OCI-LY1 (cell line): ENCODE data around the gene TMEM218.

ENCODE experiments used
- EZH2 ChIP-seq: fragments of 200-600 bp; sonication (generic), shearing (Covaris generic); IDR thresholded peaks from 2 replicates; pipeline ENCODE4 v1.8.0; 2017; ENCODE audit warnings: borderline replicate concordance, mixed run types, mild to moderate bottlenecking, antibody characterized with exemption, low read length, moderate library complexity, mixed read lengths
- TF ChIP-seq, protein P1 (sequence below): fragments of 200-600 bp; sonication (generic), shearing (Covaris generic); IDR thresholded peaks from 2 replicates; pipeline ENCODE4 v1.5.1; 2017; ENCODE audit warnings: mild to moderate bottlenecking, antibody characterized with exemption, low read length, moderate library complexity, mixed read lengths

DNA sequence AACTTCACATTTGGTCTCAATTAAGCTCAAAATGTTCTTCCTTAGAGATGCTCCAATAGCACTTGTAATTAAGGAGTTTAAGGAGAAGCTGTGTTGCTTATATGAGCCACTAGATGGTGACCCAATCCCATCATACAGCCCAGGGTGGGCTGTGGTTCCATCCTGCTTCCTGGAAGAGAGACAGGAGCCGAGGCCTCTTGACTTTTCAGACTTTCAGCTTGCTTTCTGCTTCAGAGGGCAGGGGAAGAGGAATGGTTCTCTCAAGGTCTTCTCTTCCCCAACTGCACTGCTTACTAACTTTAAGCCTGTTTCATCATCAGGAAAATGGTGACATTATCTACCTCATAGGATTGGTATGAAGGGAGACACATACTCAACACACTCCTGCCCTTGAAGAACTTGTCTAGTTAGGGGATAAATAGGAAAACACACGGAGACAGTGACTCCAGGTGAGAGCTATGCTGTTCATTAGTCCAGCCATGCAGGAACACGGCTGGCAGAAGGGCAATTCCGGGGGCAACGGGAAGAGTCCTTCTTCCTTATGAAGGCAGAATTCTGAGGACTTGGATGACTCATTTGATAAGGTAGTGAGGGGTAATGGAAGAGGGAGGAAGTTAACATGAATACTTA, 20.1 kb downstream of the TMEM218 start:
- TF ChIP-seq, protein P1, sequence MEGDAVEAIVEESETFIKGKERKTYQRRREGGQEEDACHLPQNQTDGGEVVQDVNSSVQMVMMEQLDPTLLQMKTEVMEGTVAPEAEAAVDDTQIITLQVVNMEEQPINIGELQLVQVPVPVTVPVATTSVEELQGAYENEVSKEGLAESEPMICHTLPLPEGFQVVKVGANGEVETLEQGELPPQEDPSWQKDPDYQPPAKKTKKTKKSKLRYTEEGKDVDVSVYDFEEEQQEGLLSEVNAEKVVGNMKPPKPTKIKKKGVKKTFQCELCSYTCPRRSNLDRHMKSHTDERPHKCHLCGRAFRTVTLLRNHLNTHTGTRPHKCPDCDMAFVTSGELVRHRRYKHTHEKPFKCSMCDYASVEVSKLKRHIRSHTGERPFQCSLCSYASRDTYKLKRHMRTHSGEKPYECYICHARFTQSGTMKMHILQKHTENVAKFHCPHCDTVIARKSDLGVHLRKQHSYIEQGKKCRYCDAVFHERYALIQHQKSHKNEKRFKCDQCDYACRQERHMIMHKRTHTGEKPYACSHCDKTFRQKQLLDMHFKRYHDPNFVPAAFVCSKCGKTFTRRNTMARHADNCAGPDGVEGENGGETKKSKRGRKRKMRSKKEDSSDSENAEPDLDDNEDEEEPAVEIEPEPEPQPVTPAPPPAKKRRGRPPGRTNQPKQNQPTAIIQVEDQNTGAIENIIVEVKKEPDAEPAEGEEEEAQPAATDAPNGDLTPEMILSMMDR = peak; percentile 56
- TF ChIP-seq EZH2 = no peak
